Bronchial smooth muscle cell (primary cell): ENCODE measurements around the gene C6orf58. TPM values are rescaled to one million over a fixed set of nuclear protein-coding genes. Genes with fewer than 3 reads are reported as not detected.

Experiments used
- total RNA-seq: library from RNA; depleted of rRNA; stranded (reverse); fragments of >200 nt; gene quantifications from 2 replicates; pipeline ENCODE4 v1.2.1, GENCODE V29; 2014

The C6orf58 gene
- total RNA-seq, result 0.17 TPM in 1 of 2 replicates, not detected in the other

DNA sequence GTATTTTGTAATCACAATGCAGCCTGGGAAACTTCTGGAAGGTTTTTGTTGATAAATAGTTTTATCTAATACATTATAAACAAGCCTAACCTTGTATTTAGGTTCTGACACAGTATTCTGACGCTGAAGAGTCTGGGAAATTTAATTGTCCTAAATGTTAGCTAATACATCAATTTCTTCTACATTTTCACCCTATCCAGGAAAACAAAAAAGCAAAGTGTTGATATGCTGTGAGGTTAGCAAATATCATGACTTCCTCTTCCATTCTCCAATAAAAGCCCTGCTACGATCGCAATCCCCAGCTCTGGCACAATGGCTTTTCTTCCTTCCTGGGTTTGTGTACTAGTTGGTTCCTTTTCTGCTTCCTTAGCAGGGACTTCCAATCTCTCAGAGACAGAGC, at the start of gene C6orf58:
Gene C6orf58 (plus strand): TSS at position 301 of the 400 bp plus-strand sequence. CDS start 12 bp downstream, at position 313.

Other genes with a start within 250 kb of the C6orf58 start
- gene ECHDC1, start 233.6 kb upstream of the C6orf58 start, total RNA-seq, result 34.9 and 44.1 TPM in 2 replicates
- 0.34 and 1.4 TPM in 2 replicates for gene KIAA0408, start 117.8 kb upstream of the C6orf58 start, total RNA-seq